HG03196 (cell line): ENCODE data around the gene SF3B3.

Experiments
- ATAC-seq: cut with Tn5 transposase; IDR thresholded peaks from one replicate; pipeline ENCODE4 v1.9.1; 2021; ENCODE audit not compliant: unreplicated experiment

SF3B3 gene

GRCh38 chr16:70561623-70562022 is 38.0 kb downstream of the SF3B3 start:
- no peak for ATAC-seq

- no peak for ATAC-seq
Measured at GRCh38 chr16:70563636-70564035, 40.0 kb downstream of the SF3B3 start.

GRCh38 chr16:70565053-70565452 is 41.4 kb downstream of the SF3B3 start:
- no peak for ATAC-seq

GRCh38 chr16:70568601-70569237 is 45.1 kb downstream of the SF3B3 start:
- no peak for ATAC-seq

- no peak for ATAC-seq
Measured at GRCh38 chr16:70569752-70570151, 46.1 kb downstream of the SF3B3 start.

- ATAC-seq, result no peak
Measured at GRCh38 chr16:70570967-70571570, 47.5 kb downstream of the SF3B3 start.

GRCh38 chr16:70571623-70572022 is 48.0 kb downstream of the SF3B3 start:
- ATAC-seq, result no peak

GRCh38 chr16:70572050-70572925 is 48.7 kb downstream of the SF3B3 start:
- ATAC-seq, result no peak

- no peak for ATAC-seq
Measured at GRCh38 chr16:70572926-70573270, 49.3 kb downstream of the SF3B3 start.

- no peak for ATAC-seq
Measured at GRCh38 chr16:70573451-70574121, 50.0 kb downstream of the SF3B3 start.

- ATAC-seq, result no peak
Measured at GRCh38 chr16:70574595-70575271, 51.1 kb downstream of the SF3B3 start.

GRCh38 chr16:70575376-70575775 is 51.8 kb downstream of the SF3B3 start:
- no peak for ATAC-seq

- peak; percentile 69 for ATAC-seq
Measured at GRCh38 chr16:70576431-70577255, 53.0 kb downstream of the SF3B3 start.

- no peak for ATAC-seq
Measured at GRCh38 chr16:70577256-70577698, 53.7 kb downstream of the SF3B3 start.

- no peak for ATAC-seq
Measured at GRCh38 chr16:70578035-70578434, 54.4 kb downstream of the SF3B3 start.

GRCh38 chr16:70579248-70579647 is 55.6 kb downstream of the SF3B3 start:
- no peak for ATAC-seq

GRCh38 chr16:70579648-70580630 is 56.3 kb downstream of the SF3B3 start:
- ATAC-seq, result no peak

- no peak for ATAC-seq
Measured at GRCh38 chr16:70582280-70582978, 58.8 kb downstream of the SF3B3 start.
